GM21576 (cell line): ENCODE data around the gene APOBEC2.

ENCODE experiments used
- ATAC-seq: cut with Tn5 transposase; IDR thresholded peaks from one replicate; pipeline ENCODE4 v1.9.1; 2021; ENCODE audit warnings: mild to moderate bottlenecking, moderate library complexity; ENCODE audit not compliant: unreplicated experiment

APOBEC2 gene

GRCh38 chr6:41083072-41083471, 30.1 kb downstream of the APOBEC2 start:
- ATAC-seq, result no peak

- ATAC-seq, result no peak
Measured at GRCh38 chr6:41085182-41085581, 32.2 kb downstream of the APOBEC2 start.

DNA sequence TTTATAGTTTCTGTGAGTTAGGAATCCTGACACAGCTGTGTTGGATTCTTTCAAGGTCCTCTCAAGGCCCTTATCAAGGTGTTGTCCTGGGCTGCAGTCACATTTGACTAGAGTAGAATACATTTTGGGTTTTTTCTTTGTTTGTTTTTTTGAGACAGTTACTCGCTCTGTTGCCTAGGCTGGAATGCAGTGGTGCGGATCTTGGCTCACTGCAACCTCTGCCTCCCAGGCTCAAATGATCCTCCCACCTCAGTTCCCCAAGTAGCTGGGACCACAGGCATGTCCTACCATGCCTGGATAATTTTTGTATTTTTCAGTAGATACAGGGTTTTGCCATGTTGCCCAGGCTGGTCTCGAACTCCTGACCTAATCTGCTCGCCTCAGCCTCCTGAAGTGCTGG, 35.4 kb downstream of the APOBEC2 start:
- no peak for ATAC-seq

GRCh38 chr6:41090841-41091761, 38.1 kb downstream of the APOBEC2 start:
- no peak for ATAC-seq

- ATAC-seq, result no peak
Measured at GRCh38 chr6:41092421-41093140, 39.6 kb downstream of the APOBEC2 start.

GRCh38 chr6:41093729-41094128, 40.7 kb downstream of the APOBEC2 start:
- no peak for ATAC-seq

GRCh38 chr6:41097467-41098090, 44.6 kb downstream of the APOBEC2 start:
- no peak for ATAC-seq

DNA sequence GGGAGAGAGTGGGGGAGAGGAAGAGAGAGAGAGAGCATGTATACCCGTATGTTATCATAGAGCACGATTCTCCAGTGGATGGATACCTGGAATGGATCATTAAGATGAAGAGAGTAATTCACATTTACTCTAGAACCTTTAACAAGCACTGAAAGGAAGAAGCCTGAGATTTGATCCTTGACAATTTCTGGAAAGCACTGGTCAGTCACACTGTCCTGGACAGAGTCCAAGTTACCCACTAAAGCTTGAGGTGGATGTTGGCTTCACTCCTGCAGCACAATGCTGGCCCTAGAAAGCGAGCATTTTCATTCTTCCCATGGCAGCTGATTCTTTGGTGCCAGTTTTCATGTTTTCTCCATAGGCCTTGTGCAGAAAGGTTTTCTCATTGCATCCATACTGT, 45.4 kb downstream of the APOBEC2 start:
- no peak for ATAC-seq

DNA sequence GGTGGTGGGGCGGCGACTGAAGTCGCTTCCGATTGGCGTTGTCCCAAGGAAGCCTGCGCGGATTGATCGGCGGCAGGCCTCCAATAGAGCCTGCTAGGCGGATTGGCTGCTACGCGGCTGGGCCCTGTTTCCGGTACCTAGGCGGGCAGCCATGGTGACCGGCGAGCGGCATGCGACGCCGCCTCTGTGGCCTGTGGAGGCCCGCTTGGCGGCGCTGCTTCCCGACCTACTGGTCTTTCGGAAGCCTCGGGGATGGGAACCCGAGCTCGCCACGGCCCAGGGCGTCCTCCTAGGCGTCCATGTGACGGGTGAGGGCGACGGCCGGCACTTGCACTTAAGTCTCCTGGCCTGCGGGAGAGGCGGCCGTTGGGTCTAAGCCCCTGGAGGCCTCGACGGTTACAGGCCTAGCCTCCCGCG, 47.9 kb downstream of the APOBEC2 start:
- no peak for ATAC-seq

DNA sequence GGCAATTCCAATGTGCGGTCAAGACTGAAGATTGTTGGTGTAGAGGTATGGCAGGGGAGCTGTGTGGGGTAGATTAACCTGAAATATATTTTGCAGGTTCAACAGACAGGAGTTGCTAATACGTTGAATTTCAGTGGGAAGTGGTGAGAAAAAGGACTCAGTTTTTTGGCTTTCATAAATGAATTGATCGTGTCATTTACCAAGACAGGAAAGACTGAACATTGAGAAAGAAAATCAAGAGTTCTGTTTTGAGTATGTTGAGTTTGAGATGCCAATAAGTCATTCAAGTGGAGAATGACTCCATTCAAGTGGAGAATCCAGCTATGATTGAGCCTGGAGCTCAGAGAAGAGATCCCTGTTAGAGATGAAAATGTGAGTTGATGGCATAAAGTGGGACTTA, 50.8 kb downstream of the APOBEC2 start:
- no peak for ATAC-seq

- ATAC-seq, result no peak
Measured at GRCh38 chr6:41111017-41111416, 58.0 kb downstream of the APOBEC2 start.
